GM04503 (cell line): Measurements from ENCODE around the gene TOX3.

Experiments used
- DNase-seq: peaks from one replicate; pipeline ENCODE4 v3.0.0-alpha.2; 2012; ENCODE audit warnings: low read depth

Gene TOX3

DNA sequence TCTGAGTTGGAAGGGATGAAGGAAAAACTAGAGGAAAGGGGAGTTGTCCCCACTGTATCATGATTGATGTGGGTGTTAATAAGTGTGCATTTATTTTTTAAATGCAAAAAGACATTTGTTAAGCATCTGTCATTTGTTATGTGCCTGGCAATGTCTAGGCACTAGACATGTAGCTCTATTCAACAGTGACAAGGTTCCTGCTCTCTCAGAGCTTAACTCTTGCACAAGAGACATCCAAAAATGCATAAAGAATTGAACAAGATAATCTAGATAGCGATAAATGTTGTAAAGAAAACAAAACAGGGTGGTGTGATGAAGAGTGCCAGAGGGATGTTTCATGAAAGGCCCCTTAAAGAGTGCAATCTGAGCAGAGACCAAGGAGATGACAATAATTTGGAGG lies 148.9 kb downstream of the TOX3 start:
- DNase-seq: no peak

- no peak for DNase-seq
Measured at GRCh38 chr16:52393448-52393847, 153.5 kb downstream of the TOX3 start.

DNA sequence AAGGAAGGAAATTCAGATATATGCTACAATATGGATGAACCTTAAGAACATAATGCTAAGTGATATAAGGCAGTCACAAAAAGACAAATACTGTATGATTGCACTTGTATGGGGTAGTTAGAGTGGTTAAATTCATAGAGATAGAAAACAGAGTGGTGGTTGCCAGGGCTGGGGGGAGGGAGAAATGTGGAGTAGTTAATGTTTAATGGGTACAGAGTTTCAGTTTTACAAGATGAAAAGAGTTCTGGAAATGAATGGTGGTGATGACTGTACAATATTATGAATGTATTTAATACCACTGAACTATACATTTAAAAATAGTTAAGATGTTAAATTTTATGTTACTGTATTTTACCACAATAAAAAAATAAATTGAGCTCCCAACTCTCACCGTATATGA lies 157.9 kb downstream of the TOX3 start:
- DNase-seq: no peak
